GM12875 (cell line): Measurements from ENCODE around the gene PLEKHG4B.
"Not testable (repeated sequence)": the region's sequence is repeated elsewhere in the genome, so short reads cannot be mapped to it uniquely, and the experiment has no call there.

Experiments
- H3K4me3 ChIP-seq: one replicate; pipeline ENCODE4 v1.5.1; 2011; ENCODE audit warnings: low read depth, low read length, control low read depth
- CTCF ChIP-seq: IDR thresholded peaks from 2 replicates; pipeline ENCODE4 v1.5.1; 2011; ENCODE audit warnings: low read depth, mild to moderate bottlenecking, control low read depth, inconsistent platforms, low read length, moderate library complexity, borderline replicate concordance; ENCODE audit not compliant: insufficient read depth

Gene PLEKHG4B

GRCh38 chr5:192691-192969 is 100.7 kb downstream of the PLEKHG4B start:
- no peak overlapping the region for H3K4me3 ChIP-seq
- TF ChIP-seq CTCF, result no peak

GRCh38 chr5:192970-193831 is 101.2 kb downstream of the PLEKHG4B start:
- no peak for TF ChIP-seq CTCF
- H3K4me3 ChIP-seq, result no peak overlapping the region

- TF ChIP-seq CTCF, result no peak
- H3K4me3 ChIP-seq, result no peak overlapping the region
Measured at GRCh38 chr5:194102-194501, 102.1 kb downstream of the PLEKHG4B start.

GRCh38 chr5:194603-195209 is 102.7 kb downstream of the PLEKHG4B start:
- H3K4me3 ChIP-seq, result no peak overlapping the region
- TF ChIP-seq CTCF, result no peak

GRCh38 chr5:195401-196160 is 103.6 kb downstream of the PLEKHG4B start:
- no peak overlapping the region for H3K4me3 ChIP-seq

GRCh38 chr5:196350-196749 is 104.4 kb downstream of the PLEKHG4B start:
- no peak overlapping the region for H3K4me3 ChIP-seq
- TF ChIP-seq CTCF, result no peak

More at GRCh38 chr5:195401-196160, 103.6 kb downstream of the PLEKHG4B start:
- TF ChIP-seq CTCF, result no peak

GRCh38 chr5:197031-197430 is 105.1 kb downstream of the PLEKHG4B start:
- not testable (repeated sequence) for H3K4me3 ChIP-seq
